GM23248 (cell line): ENCODE results near the gene C17orf114.

ENCODE experiments used
- DNase-seq: peaks from one replicate; pipeline ENCODE4 v3.0.0-alpha.2; 2015
- H2AFZ ChIP-seq: fragments of 200-600 bp; sonication (generic); 2 replicates; pipeline ENCODE4 v1.6.1; 2016; ENCODE audit warnings: antibody characterized with exemption
- H3F3A ChIP-seq: fragments of 200-600 bp; sonication (generic); 2 replicates; pipeline ENCODE4 v1.6.1; 2016; ENCODE audit warnings: mild to moderate bottlenecking, antibody characterized with exemption, mixed run types; ENCODE audit not compliant: insufficient read depth
- H3K27ac ChIP-seq: fragments of 200-600 bp; sonication (generic); 2 replicates; pipeline ENCODE4 v1.5.1; 2016; ENCODE audit warnings: mild to moderate bottlenecking
- H3K27me3 ChIP-seq: fragments of 200-600 bp; sonication (generic); replicated peaks from 2 replicates; pipeline ENCODE4 v1.6.1; 2016; ENCODE audit warnings: mild to moderate bottlenecking; ENCODE audit not compliant: insufficient read depth
- H3K36me3 ChIP-seq: fragments of 200-600 bp; sonication (generic); 2 replicates; pipeline ENCODE4 v1.6.1; 2016; ENCODE audit warnings: low read depth, mild to moderate bottlenecking
- H3K4me1 ChIP-seq: fragments of 200-600 bp; sonication (generic); 2 replicates; pipeline ENCODE4 v1.6.1; 2016; ENCODE audit warnings: mild to moderate bottlenecking; ENCODE audit not compliant: insufficient read depth
- H3K4me2 ChIP-seq: fragments of 200-600 bp; sonication (generic); one replicate; pipeline ENCODE4 v1.6.1; 2016; ENCODE audit warnings: mild to moderate bottlenecking; ENCODE audit not compliant: unreplicated experiment
- H3K4me3 ChIP-seq: fragments of 200-600 bp; sonication (generic); 2 replicates; pipeline ENCODE4 v1.5.1; 2016; ENCODE audit warnings: mild to moderate bottlenecking
- H3K79me2 ChIP-seq: fragments of 200-600 bp; sonication (generic); 2 replicates; pipeline ENCODE4 v1.6.1; 2016; ENCODE audit warnings: mild to moderate bottlenecking; ENCODE audit not compliant: insufficient read depth
- H3K9ac ChIP-seq: fragments of 200-600 bp; sonication (generic); 2 replicates; pipeline ENCODE4 v1.6.1; 2016; ENCODE audit warnings: mild to moderate bottlenecking
- H3K9me2 ChIP-seq: fragments of 200-600 bp; sonication (generic); 2 replicates; pipeline ENCODE4 v1.6.1; 2016; ENCODE audit warnings: mixed run types, mild to moderate bottlenecking, moderate library complexity; ENCODE audit not compliant: insufficient read depth
- H3K9me3 ChIP-seq: fragments of 200-600 bp; sonication (generic); one replicate; pipeline ENCODE4 v1.6.1; 2017; ENCODE audit warnings: low read depth
- H4K20me1 ChIP-seq: fragments of 200-600 bp; sonication (generic); 2 replicates; pipeline ENCODE4 v1.6.0; 2016; ENCODE audit not compliant: insufficient read depth
- EZH2 ChIP-seq: fragments of 200-600 bp; sonication (generic); IDR thresholded peaks from 2 replicates; pipeline ENCODE4 v1.6.1; 2018; ENCODE audit warnings: antibody characterized with exemption, mild to moderate bottlenecking; ENCODE audit not compliant: insufficient read depth, poor library complexity, severe bottlenecking
- EZH2phosphoT487 ChIP-seq: fragments of 200-600 bp; sonication (generic); IDR thresholded peaks from 2 replicates; pipeline ENCODE4 v1.6.1; 2018; ENCODE audit warnings: antibody characterized with exemption, moderate library complexity, mild to moderate bottlenecking, low read depth; ENCODE audit not compliant: insufficient read depth
- WGBS, 2 experiments: methylation state at CpG; one replicate each; pipeline ENCODE4 v1.1.6; 2015 to 2017; ENCODE audit warnings: low lambda C conversion rate in 2 of 2, low coverage in 1 of 2; ENCODE audit errors: missing lambda C conversion rate in 2 of 2; 5-methylcytosine and 5-hydroxymethylcytosine counted together
- in situ Hi-C: fragments of 300-500 bp; cut with MboI; formaldehyde crosslinking; loops from 2 replicates; pipeline ENCODE4 v1.15.0; 2020

The C17orf114 gene

GRCh38 chr17:4846635-4847390 lies 44.7 kb upstream of the C17orf114 start:
- Histone ChIP-seq H3F3A (peaks cover 19% of the 10 kb centered on the region), H3K4me3 (no peak overlapping the region), H3K27ac (no peak overlapping the region), H3K9me2 (no peaks in the 10 kb centered on the region), H3K4me1 (peaks cover 24% of the 10 kb centered on the region), H3K27me3 (no peaks in the 10 kb centered on the region), H4K20me1 (0 out of 2 replicates have a peak, but pooled peaks cover 2% of the 10 kb centered on the region), H3K36me3 (no peaks in the 10 kb centered on the region), H3K79me2 (peaks cover 99% of the 10 kb centered on the region), H3K4me2 (no peak overlapping the region), H2AFZ (no peak overlapping the region), H3K9ac (no peak overlapping the region), H3K9me3 (no peaks in the 10 kb centered on the region)
- in situ Hi-C loops: no loop called here
- 78 to 80% methylated on average over 13 of the region's 13 CpGs for WGBS, 2 experiments
- DNase-seq: no peak
- TF ChIP-seq EZH2phosphoT487 (no peak), EZH2 (no peak)

- Histone ChIP-seq H3K9ac (no peak overlapping the region), H3K36me3 (no peaks in the 10 kb centered on the region), H2AFZ (no peak overlapping the region), H3K4me3 (no peak overlapping the region), H3K27me3 (no peaks in the 10 kb centered on the region), H3F3A (peaks cover 4% of the 10 kb centered on the region; the same call in 1 of the 2 replicates), H3K27ac (no peak overlapping the region), H3K4me1 (peaks cover 16% of the 10 kb centered on the region), H3K4me2 (no peak overlapping the region), H4K20me1 (peaks cover 5% of the 10 kb centered on the region; the same call in 1 of the 2 replicates), H3K9me3 (no peaks in the 10 kb centered on the region), H3K79me2 (peaks cover 100% of the 10 kb centered on the region), H3K9me2 (no peaks in the 10 kb centered on the region)
- 85 to 89% methylated on average over 5 of the region's 5 CpGs for WGBS, 2 experiments
- in situ Hi-C loops: no loop called here
- TF ChIP-seq EZH2: no peak
- TF ChIP-seq EZH2phosphoT487: no peak
- DNase-seq: no peak
Measured at GRCh38 chr17:4845118-4845517, 43.0 kb upstream of the C17orf114 start.

DNA sequence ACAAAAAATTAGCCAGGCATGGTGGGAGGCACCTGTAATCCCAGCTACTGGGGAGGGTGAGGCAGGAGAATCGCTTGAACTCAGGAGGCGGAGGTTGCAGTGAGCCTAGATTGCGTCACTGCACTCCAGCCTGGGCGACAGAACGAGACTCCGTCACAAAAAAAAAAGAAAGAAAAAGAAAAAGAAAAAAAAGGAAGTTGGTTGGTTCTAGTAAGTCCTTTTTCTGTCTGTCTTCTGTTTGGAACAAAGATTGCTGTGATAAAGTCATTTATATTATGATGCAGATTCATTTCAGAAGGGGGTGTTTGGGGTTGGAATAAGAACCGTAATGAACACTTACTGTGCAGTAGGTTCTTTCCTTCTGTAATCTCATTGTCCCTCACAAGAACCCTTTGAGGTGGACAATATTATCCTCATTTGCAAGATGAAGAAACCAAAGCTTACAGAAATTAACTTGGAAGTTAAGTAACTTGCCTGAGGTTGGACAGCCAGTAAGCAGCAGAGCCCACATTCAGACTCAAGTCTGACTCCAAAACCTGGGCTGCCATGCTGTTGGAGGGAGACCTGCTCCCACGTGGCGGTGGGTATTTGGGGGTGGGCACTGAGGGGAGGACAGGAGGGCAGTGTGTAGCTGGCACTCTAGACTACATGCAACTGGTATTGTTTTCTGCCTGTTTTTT lies 41.3 kb upstream of the C17orf114 start:
- Histone ChIP-seq H3K36me3 (no peaks in the 10 kb centered on the region), H4K20me1 (peaks cover 9% of the 10 kb centered on the region; the same call in 1 of the 2 replicates), H3K79me2 (peaks cover 100% of the 10 kb centered on the region), H2AFZ (no peak overlapping the region), H3K27me3 (no peaks in the 10 kb centered on the region), H3K9me3 (no peaks in the 10 kb centered on the region), H3F3A (no peaks in the 10 kb centered on the region), H3K4me3 (no peak overlapping the region), H3K9me2 (no peaks in the 10 kb centered on the region), H3K4me1 (peaks cover 7% of the 10 kb centered on the region; the same call in 1 of the 2 replicates), H3K27ac (no peak overlapping the region), H3K4me2 (no peak overlapping the region), H3K9ac (no peak overlapping the region)
- 75 to 76% methylated on average over 9 of the region's 9 CpGs for WGBS, 2 experiments
- no peak for DNase-seq
- TF ChIP-seq EZH2: no peak
- in situ Hi-C loops: no loop called here

DNA sequence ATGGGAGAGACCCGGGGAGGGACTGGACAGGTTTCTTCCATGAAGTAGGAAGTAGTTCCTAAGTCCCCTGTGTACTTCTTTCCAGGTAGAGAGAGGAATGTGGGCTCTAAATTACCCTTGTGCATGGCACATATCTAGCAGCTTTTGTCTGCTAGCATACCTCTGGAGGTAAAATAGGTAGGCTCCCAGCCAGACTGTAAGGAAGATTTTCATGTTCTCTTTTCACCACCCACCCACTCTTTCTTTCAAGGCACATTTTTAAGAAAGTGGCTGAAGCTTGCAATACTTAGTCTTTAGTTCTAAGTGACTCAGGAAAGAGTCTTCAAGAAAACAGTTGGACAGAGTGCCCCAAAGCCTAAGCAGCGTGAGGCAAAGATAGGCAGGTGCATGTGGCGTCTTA lies 40.2 kb upstream of the C17orf114 start:
- WGBS, 2 experiments: 93 to 96% methylated on average over 3 of the region's 3 CpGs
- Histone ChIP-seq H3F3A (no peaks in the 10 kb centered on the region), H2AFZ (no peak overlapping the region), H3K9me2 (no peaks in the 10 kb centered on the region), H3K9ac (no peak overlapping the region), H3K4me3 (no peak overlapping the region), H3K4me1 (peaks cover 7% of the 10 kb centered on the region; the same call in 1 of the 2 replicates), H3K4me2 (no peak overlapping the region), H3K27me3 (no peaks in the 10 kb centered on the region), H3K36me3 (no peaks in the 10 kb centered on the region), H4K20me1 (peaks cover 9% of the 10 kb centered on the region; the same call in 1 of the 2 replicates), H3K27ac (no peak overlapping the region), H3K9me3 (no peaks in the 10 kb centered on the region), H3K79me2 (peaks cover 100% of the 10 kb centered on the region)
- in situ Hi-C loops: no loop called here
- TF ChIP-seq EZH2phosphoT487 (no peak), EZH2 (no peak)
- DNase-seq: no peak
